ENCODE results near the gene PCCA.

- TF ChIP-seq CTCF (IDR thresholded peaks at IDR 0.05; ENCODE audit: borderline replicate concordance, extremely low read depth, low read length, poor library complexity, severe bottlenecking) (no peak), EZH2 (IDR thresholded peaks at IDR 0.05; ENCODE audit: borderline replicate concordance, low read depth, low read length, severe bottlenecking) (no peak)
Measured at GRCh38 chr13:100340865-100341264, 252.0 kb downstream of the PCCA start.

Data from DND-41 (cell line).